ENCODE results near the gene GSTO2.
A peak's percentile ranks its signal among the peaks of the same experiment; 100 is the strongest.

GSTO2 gene

GRCh38 chr10:104273899-104274575 lies 5.1 kb downstream of the GSTO2 start:
- no peak overlapping the region for H3K4me3 ChIP-seq (ENCODE audit: low read depth, low read length, poor library complexity, severe bottlenecking)
- no peak overlapping the region for H3K4me2 ChIP-seq (ENCODE audit: low read length)

GRCh38 chr10:104274762-104275721 lies 6.1 kb downstream of the GSTO2 start:
- Histone ChIP-seq H3K27ac (ENCODE audit: low read depth, low read length, poor library complexity, severe bottlenecking) (no peak overlapping the region), H3K4me3 (ENCODE audit: low read depth, low read length, poor library complexity, severe bottlenecking) (no peak overlapping the region), H3K9me2 (ENCODE audit: low read depth, low read length) (no peaks in the 10 kb centered on the region), H2AFZ (ENCODE audit: low read length) (no peak overlapping the region), H3K9ac (ENCODE audit: low read length) (no peak overlapping the region), H3F3A (ENCODE audit: insufficient read depth, low read length) (no peaks in the 10 kb centered on the region), H4K20me1 (ENCODE audit: insufficient read depth, low read length) (no peaks in the 10 kb centered on the region), H3K4me2 (ENCODE audit: low read length) (no peak overlapping the region), H3K4me1 (ENCODE audit: insufficient read depth, low read length, severe bottlenecking) (no peaks in the 10 kb centered on the region), H3K27me3 (ENCODE audit: insufficient read depth, low read length) (no peaks in the 10 kb centered on the region), H3K79me2 (ENCODE audit: insufficient read depth, low read length) (no peaks in the 10 kb centered on the region), H3K36me3 (ENCODE audit: insufficient read depth, low read length) (no peaks in the 10 kb centered on the region), H3K9me3 (ENCODE audit: low read length) (no peaks in the 10 kb centered on the region)
- TF ChIP-seq EZH2 (IDR thresholded peaks at IDR 0.05; ENCODE audit: borderline replicate concordance, low read length) (no peak), CTCF (IDR thresholded peaks at IDR 0.05; ENCODE audit: low read length) (peak; percentile 76)

More at GRCh38 chr10:104273899-104274575, 5.1 kb downstream of the GSTO2 start:
- Histone ChIP-seq H3K27ac (ENCODE audit: low read depth, low read length, poor library complexity, severe bottlenecking) (no peak overlapping the region), H3K79me2 (ENCODE audit: insufficient read depth, low read length) (no peaks in the 10 kb centered on the region), H3K9ac (ENCODE audit: low read length) (no peak overlapping the region), H3K4me1 (ENCODE audit: insufficient read depth, low read length, severe bottlenecking) (peaks cover 6% of the 10 kb centered on the region), H2AFZ (ENCODE audit: low read length) (no peak overlapping the region), H3K36me3 (ENCODE audit: insufficient read depth, low read length) (no peaks in the 10 kb centered on the region), H3K27me3 (ENCODE audit: insufficient read depth, low read length) (no peaks in the 10 kb centered on the region), H4K20me1 (ENCODE audit: insufficient read depth, low read length) (no peaks in the 10 kb centered on the region), H3K9me3 (ENCODE audit: low read length) (no peaks in the 10 kb centered on the region), H3K9me2 (ENCODE audit: low read depth, low read length) (no peaks in the 10 kb centered on the region), H3F3A (ENCODE audit: insufficient read depth, low read length) (no peaks in the 10 kb centered on the region)
- no peak for TF ChIP-seq EZH2 (IDR thresholded peaks at IDR 0.05; ENCODE audit: borderline replicate concordance, low read length)
- no peak for TF ChIP-seq CTCF (IDR thresholded peaks at IDR 0.05; ENCODE audit: low read length)

- Histone ChIP-seq H3K79me2 (ENCODE audit: insufficient read depth, low read length) (no peaks in the 10 kb centered on the region), H3K27ac (ENCODE audit: low read depth, low read length, poor library complexity, severe bottlenecking) (no peak overlapping the region), H2AFZ (ENCODE audit: low read length) (no peak overlapping the region), H3K36me3 (ENCODE audit: insufficient read depth, low read length) (no peaks in the 10 kb centered on the region), H3K9ac (ENCODE audit: low read length) (no peak overlapping the region), H3K27me3 (ENCODE audit: insufficient read depth, low read length) (no peaks in the 10 kb centered on the region), H4K20me1 (ENCODE audit: insufficient read depth, low read length) (no peaks in the 10 kb centered on the region), H3F3A (ENCODE audit: insufficient read depth, low read length) (no peaks in the 10 kb centered on the region), H3K4me1 (ENCODE audit: insufficient read depth, low read length, severe bottlenecking) (no peaks in the 10 kb centered on the region), H3K4me2 (ENCODE audit: low read length) (no peak overlapping the region), H3K4me3 (ENCODE audit: low read depth, low read length, poor library complexity, severe bottlenecking) (no peak overlapping the region), H3K9me3 (ENCODE audit: low read length) (no peaks in the 10 kb centered on the region), H3K9me2 (ENCODE audit: low read depth, low read length) (no peaks in the 10 kb centered on the region)
- TF ChIP-seq CTCF (IDR thresholded peaks at IDR 0.05; ENCODE audit: low read length), result no peak
- TF ChIP-seq EZH2 (IDR thresholded peaks at IDR 0.05; ENCODE audit: borderline replicate concordance, low read length), result no peak
Observed at GRCh38 chr10:104276192-104276591, 7.2 kb downstream of the GSTO2 start.
